Mesothelial cell of epicardium (in vitro differentiated cells): ENCODE measurements around the gene ALDH3B1. TPM values are rescaled to one million over a fixed set of nuclear protein-coding genes. Genes with fewer than 3 reads are reported as not detected.

ENCODE experiments used
- DNase-seq, 2 experiments: peaks; one replicate each; pipeline ENCODE4 v3.0.0; 2021; ENCODE audit warnings: low spot score in 2 of 2; ENCODE audit not compliant: unreplicated experiment in 2 of 2
- H3K27ac Mint-ChIP-seq: 2 replicates; pipeline ENCODE4 v1.8.0; 2021; ENCODE audit warnings: mixed read lengths
- H3K27me3 Mint-ChIP-seq: 2 replicates; pipeline ENCODE4 v1.8.0; 2021; ENCODE audit warnings: low read depth, mixed read lengths
- H3K36me3 Mint-ChIP-seq: 2 replicates; pipeline ENCODE4 v1.8.0; 2021; ENCODE audit warnings: mixed read lengths
- H3K4me1 Mint-ChIP-seq: 2 replicates; pipeline ENCODE4 v1.8.0; 2021; ENCODE audit warnings: mixed read lengths
- H3K4me3 Mint-ChIP-seq: 2 replicates; pipeline ENCODE4 v1.8.0; 2021; ENCODE audit warnings: mild to moderate bottlenecking, moderate library complexity, mixed read lengths
- H3K9me3 Mint-ChIP-seq: 2 replicates; pipeline ENCODE4 v1.8.0; 2021; ENCODE audit warnings: mixed read lengths
- CTCF ChIP-seq: fragments of 200-600 bp; sonication (generic); IDR thresholded peaks from one replicate; pipeline ENCODE4 v1.5.0; 2021; ENCODE audit warnings: antibody characterized with exemption; ENCODE audit not compliant: unreplicated experiment
- total RNA-seq: library from RNA; stranded (reverse); gene quantifications from 3 replicates; pipeline ENCODE4 v1.2.1, GENCODE V29; 2021

The ALDH3B1 gene
- total RNA-seq, 1 donor from 2014 or later: 1.8 TPM

GRCh38 chr11:68017980-68018729 lies 8.0 kb downstream of the ALDH3B1 start:
- Mint-ChIP-seq H3K27ac (peak overlapping the region; percentile 24), H3K4me3 (no peak overlapping the region), H3K27me3 (no peaks in the 10 kb centered on the region), H3K9me3 (no peaks in the 10 kb centered on the region), H3K4me1 (peaks cover 29% of the 10 kb centered on the region), H3K36me3 (no peaks in the 10 kb centered on the region)
- no peak for DNase-seq
- TF ChIP-seq CTCF: no peak

- TF ChIP-seq CTCF: no peak
- H3K36me3 Mint-ChIP-seq: peaks cover under 1% of the 10 kb centered on the region
- peaks cover 23% of the 10 kb centered on the region for H3K4me1 Mint-ChIP-seq
- DNase-seq: no peak
- H3K4me3 Mint-ChIP-seq: no peak overlapping the region
- no peak overlapping the region for H3K27ac Mint-ChIP-seq
- H3K9me3 Mint-ChIP-seq: no peaks in the 10 kb centered on the region
- H3K27me3 Mint-ChIP-seq: no peaks in the 10 kb centered on the region
Observed at GRCh38 chr11:68018730-68019190, 8.6 kb downstream of the ALDH3B1 start.

- no peak overlapping the region for H3K27ac Mint-ChIP-seq
- no peaks in the 10 kb centered on the region for H3K27me3 Mint-ChIP-seq
- H3K4me1 Mint-ChIP-seq: peaks cover 18% of the 10 kb centered on the region
- H3K9me3 Mint-ChIP-seq: peaks cover 7% of the 10 kb centered on the region
- peaks cover 6% of the 10 kb centered on the region for H3K36me3 Mint-ChIP-seq
- H3K4me3 Mint-ChIP-seq: no peak overlapping the region
- no peak for TF ChIP-seq CTCF
- DNase-seq: no peak
Observed at GRCh38 chr11:68019486-68019885, 9.4 kb downstream of the ALDH3B1 start.

GRCh38 chr11:68020575-68020974 lies 10.4 kb downstream of the ALDH3B1 start:
- Mint-ChIP-seq H3K4me3 (no peak overlapping the region), H3K27ac (peak overlapping the region; percentile 47), H3K4me1 (peaks cover 18% of the 10 kb centered on the region), H3K9me3 (peaks cover 17% of the 10 kb centered on the region), H3K36me3 (peaks cover 17% of the 10 kb centered on the region), H3K27me3 (no peaks in the 10 kb centered on the region)
- TF ChIP-seq CTCF: no peak
- no peak for DNase-seq

- no peak overlapping the region for H3K4me3 Mint-ChIP-seq
- H3K4me1 Mint-ChIP-seq: peaks cover 18% of the 10 kb centered on the region
- DNase-seq: no peak
- peaks cover 23% of the 10 kb centered on the region for H3K36me3 Mint-ChIP-seq
- H3K9me3 Mint-ChIP-seq: peaks cover 18% of the 10 kb centered on the region
- H3K27me3 Mint-ChIP-seq: no peaks in the 10 kb centered on the region
- H3K27ac Mint-ChIP-seq: no peak overlapping the region
- no peak for TF ChIP-seq CTCF
Observed at GRCh38 chr11:68021167-68021787, 11.2 kb downstream of the ALDH3B1 start.
